ENCODE results near the gene SEH1L. TPM values are rescaled to one million over a fixed set of nuclear protein-coding genes. Genes with fewer than 3 reads are reported as not detected.

The SEH1L gene
- total and polyA plus RNA-seq, 2 donors (not counting 1 experiment from before 2014, with no cell fraction given), result 40.6 to 56.0 TPM

GRCh38 chr18:12906119-12906518 is 41.7 kb upstream of the SEH1L start:
- Histone ChIP-seq H3K4me3 (replicated peaks in 1 of 4; ENCODE audit: control extremely low read depth in 1 of 4, insufficient read depth in 1 of 4, low read depth in 3 of 4, low read length in 4 of 4) (no peak overlapping the region), H3K4me1 (ENCODE audit: control insufficient read depth, extremely low read depth, insufficient read depth, low read length) (peaks cover 3% of the 10 kb centered on the region)

GRCh38 chr18:12906773-12907172 is 41.0 kb upstream of the SEH1L start:
- DNase-seq (ENCODE audit: low read depth in 2 of 2), result no peak
- H3K4me2 ChIP-seq (ENCODE audit: extremely low read depth, insufficient read depth, low read length), result no peak overlapping the region
- no peak overlapping the region for H3K4me3 ChIP-seq (replicated peaks in 1 of 4; ENCODE audit: control extremely low read depth in 1 of 4, insufficient read depth in 1 of 4, low read depth in 3 of 4, low read length in 4 of 4)
- H4K20me1 ChIP-seq (ENCODE audit: control insufficient read depth, extremely low read depth, insufficient read depth, low read length), result no peaks in the 10 kb centered on the region
- no peak overlapping the region for H3K27ac ChIP-seq (ENCODE audit: insufficient read depth, low read length)
- no peaks in the 10 kb centered on the region for H3K79me2 ChIP-seq (ENCODE audit: control insufficient read depth, insufficient read depth, low read length)
- H3K36me3 ChIP-seq (ENCODE audit: control insufficient read depth, insufficient read depth, low read length), result no peaks in the 10 kb centered on the region
- H3K27me3 ChIP-seq (ENCODE audit: control insufficient read depth, insufficient read depth, low read length), result peaks cover 2% of the 10 kb centered on the region
- peaks cover 3% of the 10 kb centered on the region for H3K4me1 ChIP-seq (ENCODE audit: control insufficient read depth, extremely low read depth, insufficient read depth, low read length)
- no peak overlapping the region for H3K9ac ChIP-seq (ENCODE audit: insufficient read depth, low read length)
- H2AFZ ChIP-seq (ENCODE audit: low read length), result peak overlapping the region; percentile 69
- TF ChIP-seq EZH2 (IDR thresholded peaks at IDR 0.05; ENCODE audit: low read length, missing control alignments) (no peak), CTCF (conservative IDR thresholded peaks at IDR 0.05 in 1 of 2, IDR thresholded peaks at IDR 0.05 in 1 of 2; ENCODE audit: low read depth in 1 of 2, low read length in 2 of 2) (no peak)
- H3K9me3 ChIP-seq (ENCODE audit: control insufficient read depth, insufficient read depth, low read depth, low read length), result no peaks in the 10 kb centered on the region

More at GRCh38 chr18:12906119-12906518, 41.7 kb upstream of the SEH1L start:
- H3K4me2 ChIP-seq (ENCODE audit: extremely low read depth, insufficient read depth, low read length), result no peak overlapping the region
- no peaks in the 10 kb centered on the region for H4K20me1 ChIP-seq (ENCODE audit: control insufficient read depth, extremely low read depth, insufficient read depth, low read length)
- peaks cover 2% of the 10 kb centered on the region for H3K27me3 ChIP-seq (ENCODE audit: control insufficient read depth, insufficient read depth, low read length)
- no peaks in the 10 kb centered on the region for H3K36me3 ChIP-seq (ENCODE audit: control insufficient read depth, insufficient read depth, low read length)
- TF ChIP-seq EZH2 (IDR thresholded peaks at IDR 0.05; ENCODE audit: low read length, missing control alignments) (no peak), CTCF (conservative IDR thresholded peaks at IDR 0.05 in 1 of 2, IDR thresholded peaks at IDR 0.05 in 1 of 2; ENCODE audit: low read depth in 1 of 2, low read length in 2 of 2) (no peak)
- H3K9ac ChIP-seq (ENCODE audit: insufficient read depth, low read length), result no peak overlapping the region
- no peaks in the 10 kb centered on the region for H3K9me3 ChIP-seq (ENCODE audit: control insufficient read depth, insufficient read depth, low read depth, low read length)
- H3K27ac ChIP-seq (ENCODE audit: insufficient read depth, low read length), result no peak overlapping the region
- no peak overlapping the region for H2AFZ ChIP-seq (ENCODE audit: low read length)
- no peaks in the 10 kb centered on the region for H3K79me2 ChIP-seq (ENCODE audit: control insufficient read depth, insufficient read depth, low read length)
- no peak for DNase-seq (ENCODE audit: low read depth in 2 of 2)

GRCh38 chr18:12907258-12907925 is 40.4 kb upstream of the SEH1L start:
- Histone ChIP-seq H3K4me1 (ENCODE audit: control insufficient read depth, extremely low read depth, insufficient read depth, low read length) (peaks cover 3% of the 10 kb centered on the region), H3K36me3 (ENCODE audit: control insufficient read depth, insufficient read depth, low read length) (no peaks in the 10 kb centered on the region), H2AFZ (ENCODE audit: low read length) (peak overlapping the region; percentile 69), H3K9me3 (ENCODE audit: control insufficient read depth, insufficient read depth, low read depth, low read length) (no peaks in the 10 kb centered on the region), H3K79me2 (ENCODE audit: control insufficient read depth, insufficient read depth, low read length) (no peaks in the 10 kb centered on the region), H3K4me2 (ENCODE audit: extremely low read depth, insufficient read depth, low read length) (peak overlapping the region; percentile 57), H3K27me3 (ENCODE audit: control insufficient read depth, insufficient read depth, low read length) (no peaks in the 10 kb centered on the region), H3K4me3 (replicated peaks in 1 of 4; ENCODE audit: control extremely low read depth in 1 of 4, insufficient read depth in 1 of 4, low read depth in 3 of 4, low read length in 4 of 4) (peak overlapping the region in 1 of 4 experiments; percentile 38), H4K20me1 (ENCODE audit: control insufficient read depth, extremely low read depth, insufficient read depth, low read length) (no peaks in the 10 kb centered on the region), H3K9ac (ENCODE audit: insufficient read depth, low read length) (no peak overlapping the region), H3K27ac (ENCODE audit: insufficient read depth, low read length) (no peak overlapping the region)
- TF ChIP-seq CTCF (conservative IDR thresholded peaks at IDR 0.05 in 1 of 2, IDR thresholded peaks at IDR 0.05 in 1 of 2; ENCODE audit: low read depth in 1 of 2, low read length in 2 of 2) (no peak), EZH2 (IDR thresholded peaks at IDR 0.05; ENCODE audit: low read length, missing control alignments) (no peak)
- peak; percentile 55 to 67 for DNase-seq (ENCODE audit: low read depth in 2 of 2)

Measured in fibroblast of lung (primary cell).